Measurements from ENCODE around the gene SCMH1. TPM values are rescaled to one million over a fixed set of nuclear protein-coding genes. Genes with fewer than 3 reads are reported as not detected.
"Not testable (repeated sequence)": the region's sequence is repeated elsewhere in the genome, so short reads cannot be mapped to it uniquely, and the experiment has no call there.

The SCMH1 gene
- total and polyA plus RNA-seq, 12 donors, result 29.3 to 62.5 (median 42.2) TPM

DNA sequence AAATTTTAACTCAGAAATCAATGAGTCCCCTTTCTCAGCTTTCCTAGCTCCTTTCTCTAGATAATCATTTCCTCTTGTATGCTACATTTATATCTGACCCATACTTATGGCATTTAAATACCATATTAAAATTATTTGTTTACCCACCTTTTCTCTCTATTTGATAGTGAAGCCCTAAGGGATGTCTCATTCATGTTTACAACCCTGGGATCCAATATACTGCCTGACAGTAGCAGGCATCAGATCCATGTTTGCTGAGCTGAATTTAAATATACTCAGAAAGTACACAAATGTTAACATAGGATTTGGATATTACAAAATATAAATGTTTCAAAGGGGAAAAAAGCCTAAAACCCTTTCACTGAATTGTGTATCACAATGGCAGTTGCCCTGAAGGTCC is 26.5 kb downstream of the SCMH1 start:
- no peaks in the 10 kb centered on the region for H3K9me3 ChIP-seq (replicated peaks in 1 of 3)
- intact Hi-C loops (cut with DNase I), result no loop called here
- no peaks in the 10 kb centered on the region for H3K4me1 ChIP-seq (replicated peaks in 1 of 2)
- no peak for DNase-seq
- no peaks in the 10 kb centered on the region for H3K27me3 ChIP-seq
- H3K4me3 ChIP-seq, result no peak overlapping the region
- TF ChIP-seq, protein P1, sequence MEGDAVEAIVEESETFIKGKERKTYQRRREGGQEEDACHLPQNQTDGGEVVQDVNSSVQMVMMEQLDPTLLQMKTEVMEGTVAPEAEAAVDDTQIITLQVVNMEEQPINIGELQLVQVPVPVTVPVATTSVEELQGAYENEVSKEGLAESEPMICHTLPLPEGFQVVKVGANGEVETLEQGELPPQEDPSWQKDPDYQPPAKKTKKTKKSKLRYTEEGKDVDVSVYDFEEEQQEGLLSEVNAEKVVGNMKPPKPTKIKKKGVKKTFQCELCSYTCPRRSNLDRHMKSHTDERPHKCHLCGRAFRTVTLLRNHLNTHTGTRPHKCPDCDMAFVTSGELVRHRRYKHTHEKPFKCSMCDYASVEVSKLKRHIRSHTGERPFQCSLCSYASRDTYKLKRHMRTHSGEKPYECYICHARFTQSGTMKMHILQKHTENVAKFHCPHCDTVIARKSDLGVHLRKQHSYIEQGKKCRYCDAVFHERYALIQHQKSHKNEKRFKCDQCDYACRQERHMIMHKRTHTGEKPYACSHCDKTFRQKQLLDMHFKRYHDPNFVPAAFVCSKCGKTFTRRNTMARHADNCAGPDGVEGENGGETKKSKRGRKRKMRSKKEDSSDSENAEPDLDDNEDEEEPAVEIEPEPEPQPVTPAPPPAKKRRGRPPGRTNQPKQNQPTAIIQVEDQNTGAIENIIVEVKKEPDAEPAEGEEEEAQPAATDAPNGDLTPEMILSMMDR (IDR thresholded peaks at IDR 0.05), result no peak
- TF ChIP-seq POLR2A (IDR thresholded peaks at IDR 0.05), result no peak
- no peak overlapping the region for H3K27ac ChIP-seq
- no peaks in the 10 kb centered on the region for H3K36me3 ChIP-seq (replicated peaks in 1 of 2)

DNA sequence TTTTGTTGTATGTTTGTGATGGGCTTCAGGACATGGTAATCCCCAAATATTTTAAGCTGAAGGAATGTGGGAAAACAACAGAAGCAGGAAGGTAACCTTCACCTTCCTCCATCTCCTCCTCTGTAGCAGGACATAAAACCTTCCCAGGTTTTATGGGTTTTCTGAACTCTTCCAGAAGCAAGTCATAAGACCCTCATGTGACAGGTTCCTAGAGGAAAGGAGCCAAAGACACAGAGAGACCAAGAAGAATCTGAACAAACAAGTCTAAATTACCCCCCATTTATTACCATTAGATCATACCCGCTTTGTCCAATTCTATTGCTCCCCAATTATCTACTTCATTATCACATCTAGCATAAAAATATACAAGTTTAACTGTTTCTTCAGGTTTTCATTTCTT is 28.8 kb downstream of the SCMH1 start:
- 98 to 100% (median 100%) methylated on average over 1 of the region's 1 CpG for WGBS, 4 donors
- no peaks in the 10 kb centered on the region for H3K27me3 ChIP-seq
- no peak for TF ChIP-seq POLR2A (IDR thresholded peaks at IDR 0.05)
- TF ChIP-seq, protein P1 (IDR thresholded peaks at IDR 0.05), result no peak
- intact Hi-C loops (cut with DNase I), result no loop called here
- H3K9me3 ChIP-seq (replicated peaks in 1 of 3), result no peaks in the 10 kb centered on the region
- no peak for DNase-seq
- no peaks in the 10 kb centered on the region for H3K36me3 ChIP-seq (replicated peaks in 1 of 2)
- no peak overlapping the region for H3K27ac ChIP-seq
- H3K4me3 ChIP-seq, result no peak overlapping the region
- no peaks in the 10 kb centered on the region for H3K4me1 ChIP-seq (replicated peaks in 1 of 2)

DNA sequence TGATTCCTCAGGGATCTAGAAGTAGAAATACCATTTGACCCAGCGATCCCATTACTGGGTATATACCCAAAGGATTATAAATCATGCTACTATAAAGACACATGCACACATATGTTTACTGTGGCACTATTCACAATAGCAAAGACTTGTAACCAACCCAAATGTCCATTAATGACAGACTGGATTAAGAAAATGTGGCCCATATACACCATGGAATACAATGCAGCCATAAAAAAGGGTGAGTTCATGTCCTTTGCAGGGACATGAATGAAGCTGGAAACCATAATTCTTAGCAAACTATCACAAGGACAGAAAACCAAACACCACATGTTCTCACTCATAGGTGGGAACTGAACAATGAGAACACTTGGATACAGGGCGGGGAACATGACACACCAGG is 30.5 kb downstream of the SCMH1 start:
- H3K9me3 ChIP-seq (replicated peaks in 1 of 3); H3K4me3 ChIP-seq; H3K36me3 ChIP-seq (replicated peaks in 1 of 2); H3K27me3 ChIP-seq; H3K4me1 ChIP-seq (replicated peaks in 1 of 2); H3K27ac ChIP-seq; DNase-seq; intact Hi-C loops (cut with DNase I): not testable (repeated sequence)
- WGBS, 4 donors, result 95 to 100% (median 98%) methylated on average over 2 of the region's 2 CpGs

DNA sequence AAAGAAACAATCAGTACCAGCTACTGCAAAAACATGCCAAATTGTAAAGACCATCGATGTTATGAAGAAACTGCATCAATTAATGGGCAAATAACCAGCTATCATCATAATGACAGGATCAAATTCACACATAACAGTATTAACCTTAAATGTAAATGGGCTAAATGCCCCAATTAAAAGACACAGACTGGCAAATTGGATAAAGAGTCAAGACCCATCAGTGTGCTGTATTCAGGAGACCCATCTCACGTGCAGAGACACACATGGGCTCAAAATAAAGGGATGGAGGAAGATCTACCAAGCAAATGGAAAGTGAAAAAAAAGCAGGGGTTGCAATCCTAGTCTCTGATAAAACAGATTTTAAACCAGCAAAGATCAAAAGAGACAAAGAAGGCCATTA is 35.1 kb downstream of the SCMH1 start:
- H3K4me3 ChIP-seq; DNase-seq; H3K27me3 ChIP-seq; intact Hi-C loops (cut with DNase I); H3K27ac ChIP-seq; H3K36me3 ChIP-seq (replicated peaks in 1 of 2); H3K9me3 ChIP-seq (replicated peaks in 1 of 3): not testable (repeated sequence)
- WGBS, 4 donors, result 91 to 100% (median 95%) methylated on average over 2 of the region's 2 CpGs
- peaks cover 0 to 10% of the 10 kb centered on the region in 2 donors for H3K4me1 ChIP-seq (replicated peaks in 1 of 2)

DNA sequence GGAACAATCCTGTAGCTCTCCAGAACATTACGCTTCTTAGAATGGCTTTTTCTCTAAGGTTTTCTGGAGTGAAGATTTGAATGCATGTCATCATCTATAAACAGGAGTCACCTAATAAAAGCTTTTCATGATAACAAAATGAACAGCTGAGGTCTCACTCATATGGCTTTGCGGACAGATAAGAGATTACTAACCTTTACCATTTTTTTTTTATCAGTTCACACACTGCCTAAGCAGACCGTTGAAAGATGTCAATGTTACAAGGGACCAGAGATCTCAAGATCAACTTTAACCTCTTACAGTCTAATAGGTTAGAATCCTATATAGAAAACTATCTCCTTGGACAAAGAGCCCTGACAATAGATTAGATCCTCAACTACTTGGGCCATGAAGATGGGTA is 41.4 kb downstream of the SCMH1 start:
- Histone ChIP-seq H3K27me3 (no peaks in the 10 kb centered on the region), H3K4me3 (no peak overlapping the region), H3K36me3 (replicated peaks in 1 of 2) (no peaks in the 10 kb centered on the region), H3K27ac (no peak overlapping the region), H3K4me1 (replicated peaks in 1 of 2) (peaks cover 0 to 10% of the 10 kb centered on the region in 2 donors), H3K9me3 (replicated peaks in 1 of 3) (peaks cover 0 to 5% (median 0%) of the 10 kb centered on the region in 3 donors)
- TF ChIP-seq, protein P1 (IDR thresholded peaks at IDR 0.05), result no peak
- no peak for TF ChIP-seq POLR2A (IDR thresholded peaks at IDR 0.05)
- intact Hi-C loops (cut with DNase I), result no loop called here
- no peak for DNase-seq
- WGBS, 4 donors, result 75 to 86% (median 83%) methylated on average over 3 of the region's 3 CpGs
